Colonic mucosa (tissue), 4 donors: ENCODE measurements around the gene SLC39A11. TPM values are rescaled to one million over a fixed set of nuclear protein-coding genes. Genes with fewer than 3 reads are reported as not detected.
"Not testable (repeated sequence)": the region's sequence is repeated elsewhere in the genome, so short reads cannot be mapped to it uniquely, and the experiment has no call there.

Experiments used
- DNase-seq: peaks from one replicate; pipeline ENCODE4 v3.0.0-alpha.2; 2020
- H3K27ac ChIP-seq: fragments of 200-600 bp; one replicate; pipeline ENCODE4 v1.8.0; 2021
- H3K27me3 ChIP-seq: fragments of 200-600 bp; one replicate; pipeline ENCODE4 v1.8.0; 2021
- H3K36me3 ChIP-seq: fragments of 200-600 bp; one replicate; pipeline ENCODE4 v1.8.0; 2021
- H3K4me1 ChIP-seq: fragments of 200-600 bp; one replicate; pipeline ENCODE4 v1.8.0; 2021; ENCODE audit warnings: mild to moderate bottlenecking
- H3K4me3 ChIP-seq: fragments of 200-600 bp; one replicate; pipeline ENCODE4 v1.8.0; 2021
- H3K9ac ChIP-seq, 2 donors: one replicate each; pipeline ENCODE4 v1.7.0; 2013; ENCODE audit warnings: control low read depth in 2 of 2, low read depth in 2 of 2, low read length in 2 of 2
- H3K9me3 ChIP-seq: fragments of 200-600 bp; one replicate; pipeline ENCODE4 v1.8.0; 2021
- CTCF ChIP-seq: fragments of 200-600 bp; IDR thresholded peaks from one replicate; pipeline ENCODE4 v1.8.0; 2022; ENCODE audit warnings: antibody characterized with exemption, mild to moderate bottlenecking
- intact Hi-C: fragments of 100-400 bp; cut with DNase I; formaldehyde crosslinking; loops from one replicate; pipeline ENCODE4 v1.14.1; 2022
- total RNA-seq, 2 donors: library from RNA; stranded (reverse); fragmentation: NEBNext Ultra II Directional in 1 of 2; extraction: Animal tissue kit (Norgen Biotek cat#: 25700) in 1 of 2; gene quantifications; one replicate each; pipeline ENCODE4 v1.2.1, GENCODE V29; 2021
- donor health status: healthy.
- donor health status: DM: no; HTN: no; CAD: no.
- donor health status: DM: no; HTN: no; CAD: no.

The SLC39A11 gene
- total RNA-seq, 2 donors from 2014 or later = 57.7 to 60.0 TPM

GRCh38 chr17:72775919-72776318 lies 316.6 kb downstream of the SLC39A11 start:
- TF ChIP-seq CTCF = no peak
- H3K4me1 ChIP-seq = no peaks in the 10 kb centered on the region

GRCh38 chr17:72775237-72775636 lies 317.3 kb downstream of the SLC39A11 start:
- intact Hi-C loops = no loop called here
- no peaks in the 10 kb centered on the region for H3K36me3 ChIP-seq
- no peak overlapping the region for H3K9ac ChIP-seq
- TF ChIP-seq CTCF = no peak
- H3K4me3 ChIP-seq = no peak overlapping the region
- no peaks in the 10 kb centered on the region for H3K27me3 ChIP-seq
- H3K4me1 ChIP-seq = no peaks in the 10 kb centered on the region
- no peaks in the 10 kb centered on the region for H3K9me3 ChIP-seq
- DNase-seq = no peak
- H3K27ac ChIP-seq = no peak overlapping the region

More at GRCh38 chr17:72775919-72776318, 316.6 kb downstream of the SLC39A11 start:
- H3K9me3 ChIP-seq = no peaks in the 10 kb centered on the region
- no peaks in the 10 kb centered on the region for H3K27me3 ChIP-seq
- H3K27ac ChIP-seq = no peak overlapping the region
- H3K36me3 ChIP-seq = no peaks in the 10 kb centered on the region
- intact Hi-C loops = no loop called here
- DNase-seq = no peak
- H3K4me3 ChIP-seq = no peak overlapping the region
- no peak overlapping the region for H3K9ac ChIP-seq

GRCh38 chr17:72774236-72774635 lies 318.3 kb downstream of the SLC39A11 start:
- Histone ChIP-seq H3K27me3 (no peaks in the 10 kb centered on the region), H3K4me1 (no peaks in the 10 kb centered on the region), H3K36me3 (no peaks in the 10 kb centered on the region), H3K4me3 (no peak overlapping the region), H3K9ac (no peak overlapping the region), H3K9me3 (no peaks in the 10 kb centered on the region), H3K27ac (no peak overlapping the region)
- DNase-seq = no peak
- no peak for TF ChIP-seq CTCF
- intact Hi-C loops = no loop called here

GRCh38 chr17:72773225-72773624 lies 319.3 kb downstream of the SLC39A11 start:
- H3K9ac ChIP-seq, DNase-seq, H3K4me3 ChIP-seq, intact Hi-C loops, H3K9me3 ChIP-seq, H3K27ac ChIP-seq, H3K4me1 ChIP-seq, H3K36me3 ChIP-seq, H3K27me3 ChIP-seq: not testable (repeated sequence)

GRCh38 chr17:72772331-72772821 lies 320.1 kb downstream of the SLC39A11 start:
- H3K27me3 ChIP-seq = no peaks in the 10 kb centered on the region
- no peaks in the 10 kb centered on the region for H3K9me3 ChIP-seq
- no peaks in the 10 kb centered on the region for H3K36me3 ChIP-seq
- no peak overlapping the region for H3K9ac ChIP-seq
- intact Hi-C loops = no loop called here
- no peak for DNase-seq
- no peak overlapping the region for H3K4me3 ChIP-seq
- H3K27ac ChIP-seq = no peak overlapping the region
- no peaks in the 10 kb centered on the region for H3K4me1 ChIP-seq
- TF ChIP-seq CTCF = no peak

- intact Hi-C loops = no loop called here
- DNase-seq = no peak
- H3K27ac ChIP-seq = no peak overlapping the region
- H3K9me3 ChIP-seq = no peaks in the 10 kb centered on the region
- TF ChIP-seq CTCF = no peak
- H3K4me1 ChIP-seq = no peaks in the 10 kb centered on the region
- H3K4me3 ChIP-seq = no peak overlapping the region
- no peaks in the 10 kb centered on the region for H3K36me3 ChIP-seq
- no peak overlapping the region for H3K9ac ChIP-seq
- no peaks in the 10 kb centered on the region for H3K27me3 ChIP-seq
Measured at GRCh38 chr17:72771734-72772133, 320.8 kb downstream of the SLC39A11 start.
